Adrenal gland (tissue), 19 donors: ENCODE measurements around the gene ANAPC15. TPM values are rescaled to one million over a fixed set of nuclear protein-coding genes. Genes with fewer than 3 reads are reported as not detected.
A peak's percentile ranks its signal among the peaks of the same experiment; 100 is the strongest.

Experiments
- DNase-seq, 7 donors: peaks; one replicate each; pipeline ENCODE4 v3.0.0-alpha.2; 2019 to 2020
- H3K27ac ChIP-seq, 5 donors: fragments of 200-600 bp; sonication (generic) in 4 of 5; 1 replicate in 3 of 5; 2 replicates in 2 of 5; pipeline versions ENCODE4 v1.5.1 to v1.8.0; 2016 to 2020; ENCODE audit warnings: mild to moderate bottlenecking in 1 of 5
- H3K27me3 ChIP-seq: fragments of 200-600 bp; 2 replicates; pipeline ENCODE4 v1.8.0; 2021
- H3K36me3 ChIP-seq, 2 donors: fragments of 200-600 bp; replicated peaks in 1 of 2; 1 replicate in 1 of 2; 2 replicates in 1 of 2; pipeline versions ENCODE4 v1.5.1 to v1.8.0; 2018 to 2022
- H3K4me1 ChIP-seq, 2 donors: fragments of 200-600 bp; replicated peaks in 1 of 2; 1 replicate in 1 of 2; 2 replicates in 1 of 2; pipeline versions ENCODE4 v1.5.1 to v1.8.0; 2018 to 2021
- H3K4me3 ChIP-seq, 4 donors: fragments of 200-600 bp; sonication (generic) in 3 of 4; one replicate each; pipeline ENCODE4 v1.5.1; 2016 to 2018
- H3K9me3 ChIP-seq, 3 donors: fragments of 200-600 bp; sonication (generic) in 1 of 3; replicated peaks in 1 of 3; 1 replicate in 2 of 3; 2 replicates in 1 of 3; pipeline versions ENCODE4 v1.5.1 to v1.8.0; 2016 to 2021
- CTCF ChIP-seq, 6 experiments: fragments of 450-650 bp in 4 of 6; fragments of 200-600 bp in 2 of 6; sonication (generic) in 1 of 6; IDR thresholded peaks; 1 replicate in 5 of 6; 2 replicates in 1 of 6; pipeline versions ENCODE4 v1.5.1 to v1.8.0; 2016 to 2021; ENCODE audit warnings: antibody characterized with exemption in 6 of 6, mild to moderate bottlenecking in 2 of 6, moderate library complexity in 1 of 6
- POLR2A ChIP-seq, 2 donors: fragments of 450-650 bp; IDR thresholded peaks; one replicate each; pipeline ENCODE4 v1.6.1; 2017; ENCODE audit warnings: antibody characterized with exemption in 2 of 2, mild to moderate bottlenecking in 2 of 2, moderate library complexity in 1 of 2
- WGBS, 4 donors: extraction: QIAGEN DNeasy Blood & Tissue Kit in 2 of 4; methylation state at CpG; one replicate each; pipeline versions ENCODE4 v1.1.5 to v1.1.7; 2013 to 2017; 5-methylcytosine and 5-hydroxymethylcytosine counted together
- intact Hi-C, 2 donors: fragments of 100-400 bp; cut with DNase I; formaldehyde crosslinking; loops; one replicate each; pipeline versions ENCODE4 v1.14.1 to v1.15.0; 2022 to 2023
- long read RNA-seq, 10 donors: library from polyadenylated mRNA in 3 of 10; unstranded in 2 of 10; stranded (forward) in 1 of 10; transcript quantifications; one replicate each; pipeline ENCODE4 v2.0.0 and lab custom pipeline, GENCODE V29; 2021 to 2026
- polyA plus RNA-seq, 3 donors: library from polyadenylated mRNA; stranded (reverse); fragments of 200-250 nt in 2 of 3; fragments of 350-450 nt in 1 of 3; fragmentation: Illumina TruSeq in 1 of 3; extraction: RNeasy Lipid Tissue Mini Kit (QIAGEN cat#74804) in 1 of 3; gene quantifications; one replicate each; pipeline ENCODE4 v1.2.3, GENCODE V29; 2013 to 2014
- total RNA-seq, 9 donors: library from RNA; depleted of rRNA in 4 of 9; stranded (reverse); fragments of >200 nt in 4 of 9; fragments of 120-200 nt in 1 of 9; fragmentation: NEBNext Ultra II Directional in 1 of 9; extraction: Animal tissue kit (Norgen Biotek cat#: 25700) in 1 of 9; gene quantifications; one replicate each; pipeline versions ENCODE4 v1.1.0 to v1.2.4, GENCODE V29; 2013 to 2023
- donor health status: healthy with polysubstance abuse.
- donor health status: Bipolar disorder and iron deficiency.
- donor health status: DM: yes; HTN: yes; CAD: no.
- donor health status: DM: no; HTN: no; CAD: no.
- donor health status: DM: no; HTN: no; CAD: no.
- donor health status: DM: yes; HTN: yes; CAD: no.

The ANAPC15 gene
- total RNA-seq, result 10 to 100 TPM; 15.3 to 47.7 (median 34.5) TPM
- polyA plus RNA-seq, result 10 to 100 TPM; 62.7 to 80.0 (median 77.1) TPM
- long read RNA-seq, donor 1, transcript ANAPC15-201 (6 exons, 886 nt), result major isoform, 11 of 28 reads
- long read RNA-seq, donor 1, transcript ANAPC15-208 (6 exons, 867 nt), result minor isoform, 6 of 28 reads
- long read RNA-seq, donor 1, partial matches to known transcripts, result 5 of 28 reads
- long read RNA-seq, donor 1, other reads (novel, unspliced or antisense), result 0 of 28 reads
- long read RNA-seq, donor 2, partial matches to known transcripts, result 0 of 7 reads
- long read RNA-seq, donor 2, other reads (novel, unspliced or antisense), result 0 of 7 reads
- long read RNA-seq, donor 3, transcript ANAPC15-201 (6 exons, 886 nt), result major isoform, 6 of 12 reads
- long read RNA-seq, donor 3, partial matches to known transcripts, result 0 of 12 reads
- long read RNA-seq, donor 3, other reads (novel, unspliced or antisense), result 0 of 12 reads
- long read RNA-seq, donor 4, transcript ANAPC15-201 (6 exons, 886 nt), result major isoform, 14 of 34 reads
- long read RNA-seq, donor 4, transcript ANAPC15-204 (6 exons, 848 nt), result minor isoform, 7 of 34 reads
- long read RNA-seq, donor 4, transcript ANAPC15-208 (6 exons, 867 nt), result minor isoform, 6 of 34 reads
- long read RNA-seq, donor 4, partial matches to known transcripts, result 3 of 34 reads
- long read RNA-seq, donor 4, other reads (novel, unspliced or antisense), result 1 of 34 reads
- long read RNA-seq, donor 5, transcript ANAPC15-201 (6 exons, 886 nt), result major isoform, 17 of 46 reads
- long read RNA-seq, donor 5, transcript ANAPC15-208 (6 exons, 867 nt), result minor isoform, 7 of 46 reads
- long read RNA-seq, donor 5, partial matches to known transcripts, result 5 of 46 reads
- long read RNA-seq, donor 5, other reads (novel, unspliced or antisense), result 11 of 46 reads
- long read RNA-seq, donor 6, transcript ANAPC15-201 (6 exons, 886 nt), result major isoform, 15 of 37 reads
- long read RNA-seq, donor 6, partial matches to known transcripts, result 6 of 37 reads
- long read RNA-seq, donor 6, other reads (novel, unspliced or antisense), result 6 of 37 reads
- long read RNA-seq, donor 7, partial matches to known transcripts, result 0 of 10 reads
- long read RNA-seq, donor 7, other reads (novel, unspliced or antisense), result 0 of 10 reads
- long read RNA-seq, donor 8, transcript ANAPC15-201 (6 exons, 886 nt), result major isoform, 6 of 11 reads
- long read RNA-seq, donor 8, partial matches to known transcripts, result 0 of 11 reads
- long read RNA-seq, donor 8, other reads (novel, unspliced or antisense), result 0 of 11 reads
- long read RNA-seq, donor 9, partial matches to known transcripts, result 0 of 8 reads
- long read RNA-seq, donor 9, other reads (novel, unspliced or antisense), result 0 of 8 reads
- long read RNA-seq, donor 10, partial matches to known transcripts, result 0 of 8 reads
- long read RNA-seq, donor 10, other reads (novel, unspliced or antisense), result 0 of 8 reads

- TF ChIP-seq POLR2A (IDR thresholded peaks at IDR 0.05) (peak; percentile 91 to 98), CTCF (IDR thresholded peaks at IDR 0.05) (no peak)
- no peaks in the 10 kb centered on the region for H3K36me3 ChIP-seq
- peak within 1 kb of the TSS; percentile 88 to 97 (median 95) for H3K27ac ChIP-seq
- DNase-seq, result peak; percentile 97 to 100 (median 99)
- WGBS, 4 donors, result 0 to 1% (median 0%) methylated on average over 46 to 49 of the region's 49 CpGs
- no peaks in the 10 kb centered on the region for H3K9me3 ChIP-seq
- H3K27me3 ChIP-seq, result no peaks in the 10 kb centered on the region
- intact Hi-C loops, result no loop called here
- H3K4me3 ChIP-seq, result peak within 1 kb of the TSS in 3 of 4 donors; percentile 65 to 68 (median 67)
- peaks cover 11 to 15% of the 10 kb centered on the region in 2 donors for H3K4me1 ChIP-seq
Measured at GRCh38 chr11:72112143-72112977, at the start of gene ANAPC15. Gene ANAPC15, minus strand, starts transcription at chr11:72112695. Its CDS starts 1,419 bp downstream, at chr11:72111276.

- no peak for DNase-seq
- intact Hi-C loops, result no loop called here
- no peak overlapping the region for H3K4me3 ChIP-seq
- H3K9me3 ChIP-seq, result no peaks in the 10 kb centered on the region
- WGBS, 4 donors, result 80 to 87% (median 81%) methylated on average over 2 of the region's 2 CpGs
- no peak overlapping the region for H3K27ac ChIP-seq
- no peaks in the 10 kb centered on the region for H3K27me3 ChIP-seq
- TF ChIP-seq POLR2A (IDR thresholded peaks at IDR 0.05), result no peak
- no peak for TF ChIP-seq CTCF (IDR thresholded peaks at IDR 0.05)
- no peaks in the 10 kb centered on the region for H3K4me1 ChIP-seq
- no peaks in the 10 kb centered on the region for H3K36me3 ChIP-seq
Measured at GRCh38 chr11:72160319-72160718, 47.8 kb upstream of the ANAPC15 start.

GRCh38 chr11:72157131-72157530 is 44.6 kb upstream of the ANAPC15 start:
- TF ChIP-seq POLR2A (IDR thresholded peaks at IDR 0.05) (no peak), CTCF (IDR thresholded peaks at IDR 0.05) (no peak)
- H3K4me1 ChIP-seq, result no peaks in the 10 kb centered on the region
- H3K36me3 ChIP-seq, result no peaks in the 10 kb centered on the region
- H3K9me3 ChIP-seq, result no peaks in the 10 kb centered on the region
- no peak overlapping the region for H3K4me3 ChIP-seq
- no peak overlapping the region for H3K27ac ChIP-seq
- no peak for DNase-seq
- WGBS, 4 donors, result 80 to 89% (median 84%) methylated on average over 4 of the region's 4 CpGs
- intact Hi-C loops, result no loop called here
- H3K27me3 ChIP-seq, result no peaks in the 10 kb centered on the region
